Liver (tissue), 9 donors: ENCODE measurements around the gene CCNG1. TPM values are rescaled to one million over a fixed set of nuclear protein-coding genes. Genes with fewer than 3 reads are reported as not detected.

Experiments
- DNase-seq: peaks from one replicate; pipeline ENCODE4 v3.0.0-alpha.2; 2017; ENCODE audit warnings: low spot score
- H3K27ac ChIP-seq, 2 donors: one replicate each; pipeline ENCODE4 v1.7.0; 2013; ENCODE audit warnings: inconsistent platforms in 2 of 2, low read length in 2 of 2, control low read depth in 1 of 2, low read depth in 1 of 2, mild to moderate bottlenecking in 1 of 2
- H3K27me3 ChIP-seq, 4 donors: one replicate each; pipeline versions ENCODE4 v1.6.1 to v1.7.0; 2013; ENCODE audit warnings: low read length in 3 of 4, inconsistent platforms in 1 of 4, mild to moderate bottlenecking in 1 of 4, moderate library complexity in 1 of 4; ENCODE audit not compliant: control insufficient read depth in 4 of 4, insufficient read depth in 4 of 4
- H3K36me3 ChIP-seq, 4 donors: one replicate each; pipeline versions ENCODE4 v1.6.1 to v1.7.0; 2013; ENCODE audit warnings: low read length in 3 of 4, mild to moderate bottlenecking in 3 of 4, low read depth in 1 of 4, moderate library complexity in 1 of 4; ENCODE audit not compliant: control insufficient read depth in 4 of 4, insufficient read depth in 3 of 4
- H3K4me1 ChIP-seq, 4 donors: one replicate each; pipeline versions ENCODE4 v1.6.1 to v1.7.0; 2013; ENCODE audit warnings: low read length in 3 of 4, mild to moderate bottlenecking in 3 of 4, moderate library complexity in 1 of 4; ENCODE audit not compliant: control insufficient read depth in 4 of 4, insufficient read depth in 4 of 4
- H3K4me3 ChIP-seq, 3 donors: one replicate each; pipeline versions ENCODE4 v1.6.1 to v1.7.0; 2013; ENCODE audit warnings: low read length in 3 of 3, control low read depth in 1 of 3, low read depth in 1 of 3, mild to moderate bottlenecking in 1 of 3
- H3K9ac ChIP-seq, 2 donors: one replicate each; pipeline ENCODE4 v1.7.0; 2013; ENCODE audit warnings: low read length in 2 of 2, mild to moderate bottlenecking in 2 of 2, moderate library complexity in 2 of 2, control low read depth in 1 of 2, low read depth in 1 of 2
- H3K9me3 ChIP-seq, 4 donors: one replicate each; pipeline versions ENCODE4 v1.6.1 to v1.7.0; 2013; ENCODE audit warnings: low read length in 3 of 4; ENCODE audit not compliant: control insufficient read depth in 4 of 4
- ATF3 ChIP-seq: IDR thresholded peaks from 2 replicates; pipeline ENCODE4 v1.6.1; 2016; ENCODE audit warnings: antibody characterized with exemption
- CTCF ChIP-seq: fragments of 150-350 bp; IDR thresholded peaks from 2 replicates; pipeline ENCODE4 v1.5.1; 2017; ENCODE audit warnings: improper control_type of control experiment, low read depth, low read length; ENCODE audit not compliant: missing input control
- EGR1 ChIP-seq, 2 donors: IDR thresholded peaks; 2 replicates each; pipeline ENCODE4 v1.6.1; 2016 to 2018; ENCODE audit warnings: antibody characterized with exemption in 2 of 2, low read depth in 2 of 2
- FOXA1 ChIP-seq: IDR thresholded peaks from 2 replicates; pipeline ENCODE4 v1.6.1; 2016; ENCODE audit warnings: antibody characterized with exemption
- FOXA2 ChIP-seq: IDR thresholded peaks from 2 replicates; pipeline ENCODE4 v1.6.1; 2016; ENCODE audit warnings: antibody characterized with exemption
- GABPA ChIP-seq, 2 donors: IDR thresholded peaks in 1 of 2; conservative IDR thresholded peaks in 1 of 2; 2 replicates each; pipeline ENCODE4 v1.6.1; 2016; ENCODE audit warnings: antibody characterized with exemption in 2 of 2, mild to moderate bottlenecking in 1 of 2, moderate library complexity in 1 of 2
- HNF4A ChIP-seq, 2 donors: conservative IDR thresholded peaks; 2 replicates each; pipeline ENCODE4 v1.6.1; 2016; ENCODE audit warnings: antibody characterized with exemption in 2 of 2, mild to moderate bottlenecking in 2 of 2
- HNF4G ChIP-seq: IDR thresholded peaks from 2 replicates; pipeline ENCODE4 v1.6.1; 2016; ENCODE audit warnings: antibody characterized with exemption
- JUND ChIP-seq, 2 donors: IDR thresholded peaks; 2 replicates each; pipeline ENCODE4 v1.6.1; 2016; ENCODE audit warnings: antibody characterized with exemption in 2 of 2
- MAX ChIP-seq: IDR thresholded peaks from 2 replicates; pipeline ENCODE4 v1.6.1; 2016; ENCODE audit warnings: antibody characterized with exemption
- NR2F2 ChIP-seq: IDR thresholded peaks from 2 replicates; pipeline ENCODE4 v1.6.1; 2016; ENCODE audit warnings: antibody characterized with exemption
- RAD21 ChIP-seq, 2 donors: IDR thresholded peaks; 2 replicates each; pipeline ENCODE4 v1.6.1; 2016; ENCODE audit warnings: antibody characterized with exemption in 2 of 2, mild to moderate bottlenecking in 2 of 2
- REST ChIP-seq: IDR thresholded peaks from 2 replicates; pipeline ENCODE4 v1.6.1; 2016; ENCODE audit warnings: antibody characterized with exemption, mild to moderate bottlenecking
- RXRA ChIP-seq, 2 donors: IDR thresholded peaks; 2 replicates each; pipeline ENCODE4 v1.6.1; 2017 to 2018; ENCODE audit warnings: antibody characterized with exemption in 2 of 2, mild to moderate bottlenecking in 1 of 2
- SP1 ChIP-seq: IDR thresholded peaks from 2 replicates; pipeline ENCODE4 v1.6.1; 2018; ENCODE audit warnings: antibody characterized with exemption, mild to moderate bottlenecking
- TAF1 ChIP-seq: conservative IDR thresholded peaks from 2 replicates; pipeline ENCODE4 v1.6.1; 2016; ENCODE audit warnings: antibody characterized with exemption, mild to moderate bottlenecking
- YY1 ChIP-seq: IDR thresholded peaks from 2 replicates; pipeline ENCODE4 v1.6.1; 2016; ENCODE audit warnings: antibody characterized with exemption, mild to moderate bottlenecking
- ZBTB33 ChIP-seq: IDR thresholded peaks from 2 replicates; pipeline ENCODE4 v1.6.1; 2016; ENCODE audit warnings: antibody characterized with exemption
- WGBS: extraction: QIAGEN DNeasy Blood & Tissue Kit; methylation state at CpG from one replicate; pipeline ENCODE4 v1.1.7; 2013; 5-methylcytosine and 5-hydroxymethylcytosine counted together
- polyA plus RNA-seq, 2 donors: library from polyadenylated mRNA; stranded (reverse) in 1 of 2; unstranded in 1 of 2; fragments of 200-250 nt in 1 of 2; fragments of >200 nt in 1 of 2; fragmentation: Nextera tagmentation in 1 of 2; extraction: Ambion mirVana in 1 of 2; gene quantifications; one replicate each; pipeline versions ENCODE4 v1.2.1 to v1.2.3, GENCODE V29; 2013 to 2015
- total RNA-seq, 2 donors: library from RNA; depleted of rRNA; stranded (reverse); fragments of >200 nt; gene quantifications; one replicate each; pipeline ENCODE4 v1.2.3, GENCODE V29; 2014
- donor health status: healthy.
- donor health status: healthy.
- donor health status: healthy.
- donor health status: healthy.
- donor health status: healthy.

Gene CCNG1
- total and polyA plus RNA-seq, 4 donors, result 30.9 to 93.7 (median 74.1) TPM

- Histone ChIP-seq H3K27ac (no peak overlapping the region), H3K4me3 (no peak overlapping the region), H3K27me3 (no peaks in the 10 kb centered on the region), H3K9ac (no peak overlapping the region), H3K36me3 (peaks cover 4 to 72% (median 52%) of the 10 kb centered on the region in 4 donors), H3K9me3 (no peaks in the 10 kb centered on the region), H3K4me1 (peaks cover 0 to 11% (median 7%) of the 10 kb centered on the region in 4 donors)
- no peak for DNase-seq
- no peak for TF ChIP-seq REST
- TF ChIP-seq FOXA1, result no peak
- TF ChIP-seq TAF1, result no peak
- no peak for TF ChIP-seq NR2F2
- TF ChIP-seq ZBTB33, result no peak
- WGBS, result 96% methylated on average over 6 of the region's 6 CpGs
Measured at GRCh38 chr5:163445345-163445744, 8.0 kb downstream of the CCNG1 start.

GRCh38 chr5:163447191-163447590 is 9.8 kb downstream of the CCNG1 start:
- Histone ChIP-seq H3K36me3 (peaks cover 2 to 67% (median 47%) of the 10 kb centered on the region in 4 donors), H3K9ac (no peak overlapping the region), H3K9me3 (no peaks in the 10 kb centered on the region), H3K4me3 (no peak overlapping the region), H3K27ac (no peak overlapping the region), H3K4me1 (no peaks in the 10 kb centered on the region), H3K27me3 (no peaks in the 10 kb centered on the region)
- no peak for TF ChIP-seq ZBTB33
- no peak for TF ChIP-seq YY1
- TF ChIP-seq EGR1 (IDR thresholded peaks at IDR 0.05; ENCODE audit: low read depth in 2 of 2), result no peak
- TF ChIP-seq CTCF, result no peak
- no peak for TF ChIP-seq RAD21 (IDR thresholded peaks at IDR 0.05)
- no peak for TF ChIP-seq SP1
- TF ChIP-seq TAF1, result no peak
- TF ChIP-seq MAX, result no peak
- TF ChIP-seq NR2F2, result no peak
- TF ChIP-seq HNF4G, result no peak
- TF ChIP-seq HNF4A (conservative IDR thresholded peaks at IDR 0.05), result no peak
- no peak for TF ChIP-seq ATF3
- TF ChIP-seq FOXA1, result no peak
- TF ChIP-seq GABPA (IDR thresholded peaks at IDR 0.05 in 1 of 2, conservative IDR thresholded peaks at IDR 0.05 in 1 of 2), result no peak
- no peak for TF ChIP-seq REST
- TF ChIP-seq FOXA2, result no peak
- TF ChIP-seq JUND (IDR thresholded peaks at IDR 0.05), result no peak
- no peak for TF ChIP-seq RXRA (IDR thresholded peaks at IDR 0.05)
- DNase-seq, result no peak
